Measurements from ENCODE around the gene PDSS2. TPM values are rescaled to one million over a fixed set of nuclear protein-coding genes. Genes with fewer than 3 reads are reported as not detected.

PDSS2 gene
- total RNA-seq, 1 donor, result 12.5 TPM

GRCh38 chr6:107342144-107342543 lies 117.2 kb downstream of the PDSS2 start:
- DNase-seq (ENCODE audit: low read depth), result no peak
- TF ChIP-seq CTCF (IDR thresholded peaks at IDR 0.05; ENCODE audit: insufficient read depth, low read depth, low read length), result no peak

GRCh38 chr6:107340881-107341280 lies 118.5 kb downstream of the PDSS2 start:
- no peak for DNase-seq (ENCODE audit: low read depth)
- no peak overlapping the region for H3K4me3 ChIP-seq (ENCODE audit: low read depth, low read length)
- no peak for TF ChIP-seq CTCF (IDR thresholded peaks at IDR 0.05; ENCODE audit: insufficient read depth, low read depth, low read length)

More at GRCh38 chr6:107342144-107342543, 117.2 kb downstream of the PDSS2 start:
- H3K4me3 ChIP-seq (ENCODE audit: low read depth, low read length), result no peak overlapping the region

DNA sequence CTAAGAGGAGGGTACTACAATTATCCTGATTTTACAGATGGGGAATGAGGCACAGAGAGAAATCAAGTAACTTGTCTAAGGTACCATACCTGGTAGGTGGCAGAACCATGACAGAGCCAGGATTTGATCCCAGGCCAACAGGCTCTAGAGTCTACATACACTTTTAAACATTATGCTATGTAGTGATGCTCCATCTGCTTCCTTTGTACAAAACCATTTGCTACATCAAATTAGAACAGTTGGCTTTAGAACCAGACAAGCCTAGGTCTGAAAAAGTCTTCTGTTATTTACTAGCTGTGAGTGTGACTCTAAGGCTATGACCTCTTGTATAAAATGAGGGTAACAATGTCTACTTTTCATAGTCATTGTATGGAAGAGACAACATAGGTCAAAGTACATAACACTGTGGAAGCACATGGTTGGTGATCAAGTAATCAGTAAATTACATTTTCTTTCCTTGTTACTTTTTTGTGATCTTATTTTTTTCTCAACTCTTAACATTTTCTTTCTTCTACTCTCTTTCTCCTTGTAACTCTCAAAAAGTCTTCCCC lies 122.1 kb downstream of the PDSS2 start:
- no peak for DNase-seq (ENCODE audit: low read depth)
- TF ChIP-seq CTCF (IDR thresholded peaks at IDR 0.05; ENCODE audit: insufficient read depth, low read depth, low read length), result no peak
- H3K4me3 ChIP-seq (ENCODE audit: low read depth, low read length), result no peak overlapping the region

- H3K4me3 ChIP-seq (ENCODE audit: low read depth, low read length), result no peak overlapping the region
- DNase-seq (ENCODE audit: low read depth), result no peak
- no peak for TF ChIP-seq CTCF (IDR thresholded peaks at IDR 0.05; ENCODE audit: insufficient read depth, low read depth, low read length)
Measured at GRCh38 chr6:107334026-107334425, 125.3 kb downstream of the PDSS2 start.

GRCh38 chr6:107333491-107333890 lies 125.9 kb downstream of the PDSS2 start:
- TF ChIP-seq CTCF (IDR thresholded peaks at IDR 0.05; ENCODE audit: insufficient read depth, low read depth, low read length), result no peak
- H3K4me3 ChIP-seq (ENCODE audit: low read depth, low read length), result no peak overlapping the region
- no peak for DNase-seq (ENCODE audit: low read depth)

GRCh38 chr6:107331409-107332386 lies 127.7 kb downstream of the PDSS2 start:
- no peak overlapping the region for H3K4me3 ChIP-seq (ENCODE audit: low read depth, low read length)
- no peak for DNase-seq (ENCODE audit: low read depth)
- no peak for TF ChIP-seq CTCF (IDR thresholded peaks at IDR 0.05; ENCODE audit: insufficient read depth, low read depth, low read length)
